Activated T-helper 2 cell treated with anti-CD3 and anti-CD28 coated beads, Interferon-gamma antibody, Interleukin-2, Interleukin-4, amounts not matched to agents 10 μg/mL and 5 μg/mL and 100 μg/mL, durations not matched to agents 14 hours and 24 hours and 36 hours (primary cell): Measurements from ENCODE around the gene ZDHHC24. TPM values are rescaled to one million over a fixed set of nuclear protein-coding genes. Genes with fewer than 3 reads are reported as not detected.

Experiments used
- DNase-seq: peaks from one replicate; pipeline ENCODE4 v3.0.0; 2021; ENCODE audit warnings: low spot score
- H3K27ac Mint-ChIP-seq: one replicate; pipeline ENCODE4 v1.8.0; 2021; ENCODE audit warnings: mixed read lengths
- H3K27me3 Mint-ChIP-seq: one replicate; pipeline ENCODE4 v1.8.0; 2021; ENCODE audit warnings: low read depth, mixed read lengths
- H3K36me3 Mint-ChIP-seq: one replicate; pipeline ENCODE4 v1.8.0; 2021; ENCODE audit warnings: low read depth, mixed read lengths
- H3K4me1 Mint-ChIP-seq: one replicate; pipeline ENCODE4 v1.8.0; 2021; ENCODE audit warnings: low read depth, mixed read lengths
- H3K4me3 Mint-ChIP-seq: one replicate; pipeline ENCODE4 v1.8.0; 2021; ENCODE audit warnings: low read depth, mild to moderate bottlenecking, moderate library complexity, mixed read lengths
- H3K9me3 Mint-ChIP-seq: one replicate; pipeline ENCODE4 v1.8.0; 2021; ENCODE audit warnings: mixed read lengths
- intact Hi-C: fragments of 100-400 bp; cut with micrococcal nuclease; formaldehyde crosslinking; loops from one replicate; pipeline ENCODE4 v1.15.1; 2023
- total RNA-seq: library from RNA; stranded (reverse); gene quantifications from 2 replicates; pipeline ENCODE4 v1.2.3, GENCODE V29; 2022

Gene ZDHHC24
- total RNA-seq, 1 donor from 2014 or later, result 14.0 TPM

DNA sequence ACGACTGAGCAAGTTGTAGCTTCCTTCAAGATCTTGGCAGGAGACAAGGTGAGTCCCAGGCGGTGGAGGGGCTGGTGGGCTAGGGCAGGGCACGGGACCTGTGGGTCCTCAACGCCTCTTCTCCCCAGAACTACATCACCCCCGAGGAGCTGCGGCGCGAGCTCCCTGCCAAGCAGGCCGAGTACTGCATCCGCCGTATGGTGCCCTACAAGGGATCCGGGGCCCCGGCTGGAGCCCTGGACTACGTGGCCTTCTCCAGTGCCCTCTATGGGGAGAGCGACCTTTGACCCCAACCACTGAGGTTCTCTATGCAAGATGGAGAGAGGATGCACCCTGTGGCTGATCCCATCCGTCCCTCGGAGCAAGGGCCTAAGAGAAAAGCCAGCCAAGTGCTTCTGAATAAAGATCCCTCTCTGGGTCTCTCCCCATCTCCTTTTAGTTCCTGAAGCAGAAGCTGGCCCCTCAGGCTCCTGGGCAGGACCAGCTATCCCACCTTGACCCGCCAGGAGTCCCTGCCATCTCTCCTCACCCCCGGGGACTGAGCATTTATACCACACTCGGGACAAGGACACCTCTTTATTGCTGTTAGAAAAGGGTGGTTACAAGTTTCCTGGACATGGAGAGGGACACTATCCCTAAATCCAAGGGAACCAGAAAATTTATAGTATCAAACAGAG lies 17.2 kb upstream of the ZDHHC24 start:
- intact Hi-C loops, result loop anchor here (10.0 kb wide), 1 partner anchor 272 kb away; no protein-coding TSS in a partner anchor
- H3K4me3 Mint-ChIP-seq, result no peak overlapping the region
- H3K4me1 Mint-ChIP-seq, result no peaks in the 10 kb centered on the region

DNA sequence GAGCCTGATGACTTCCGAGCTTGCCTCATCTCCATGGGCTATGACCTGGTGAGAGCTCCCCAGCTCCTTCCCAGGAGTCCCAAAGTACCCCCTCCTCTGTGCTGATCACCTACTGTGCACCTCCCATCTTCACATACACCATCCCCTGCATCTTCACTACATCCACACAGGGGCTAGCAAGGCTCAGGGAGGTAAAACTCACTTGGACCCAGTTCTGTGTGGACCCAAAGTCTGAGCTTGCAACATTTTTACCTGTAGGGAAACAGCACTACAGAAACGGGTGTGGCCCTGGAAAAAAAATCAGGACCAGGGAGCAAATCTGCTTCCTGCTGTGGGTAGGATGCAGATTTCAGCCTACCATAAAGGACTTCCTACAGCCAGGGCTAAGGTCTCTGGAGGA lies 16.4 kb upstream of the ZDHHC24 start:
- Mint-ChIP-seq H3K4me3 (no peak overlapping the region), H3K4me1 (no peaks in the 10 kb centered on the region), H3K27ac (no peak overlapping the region), H3K9me3 (no peaks in the 10 kb centered on the region), H3K36me3 (no peaks in the 10 kb centered on the region), H3K27me3 (peaks cover 13% of the 10 kb centered on the region)
- intact Hi-C loops, result loop anchor here (10.0 kb wide), 1 partner anchor 273 kb away; no protein-coding TSS in a partner anchor
- no peak for DNase-seq

More for the DNA sequence above, 17.2 kb upstream of the ZDHHC24 start:
- Mint-ChIP-seq H3K9me3 (no peaks in the 10 kb centered on the region), H3K36me3 (no peaks in the 10 kb centered on the region), H3K27me3 (peaks cover 15% of the 10 kb centered on the region), H3K27ac (no peak overlapping the region)
- no peak for DNase-seq

DNA sequence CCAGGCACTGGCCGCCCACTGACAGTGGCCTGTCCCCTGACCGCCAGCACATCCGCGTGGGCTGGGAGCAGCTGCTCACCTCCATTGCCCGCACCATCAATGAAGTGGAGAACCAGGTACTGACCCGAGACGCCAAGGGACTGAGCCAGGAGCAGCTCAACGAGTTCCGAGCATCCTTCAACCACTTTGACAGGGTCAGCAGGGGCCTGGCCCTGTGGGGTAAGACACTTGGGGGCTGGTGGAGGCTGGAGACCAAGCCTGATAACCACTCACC lies 16.1 kb upstream of the ZDHHC24 start:
- Mint-ChIP-seq H3K4me3 (no peak overlapping the region), H3K4me1 (no peaks in the 10 kb centered on the region)

DNA sequence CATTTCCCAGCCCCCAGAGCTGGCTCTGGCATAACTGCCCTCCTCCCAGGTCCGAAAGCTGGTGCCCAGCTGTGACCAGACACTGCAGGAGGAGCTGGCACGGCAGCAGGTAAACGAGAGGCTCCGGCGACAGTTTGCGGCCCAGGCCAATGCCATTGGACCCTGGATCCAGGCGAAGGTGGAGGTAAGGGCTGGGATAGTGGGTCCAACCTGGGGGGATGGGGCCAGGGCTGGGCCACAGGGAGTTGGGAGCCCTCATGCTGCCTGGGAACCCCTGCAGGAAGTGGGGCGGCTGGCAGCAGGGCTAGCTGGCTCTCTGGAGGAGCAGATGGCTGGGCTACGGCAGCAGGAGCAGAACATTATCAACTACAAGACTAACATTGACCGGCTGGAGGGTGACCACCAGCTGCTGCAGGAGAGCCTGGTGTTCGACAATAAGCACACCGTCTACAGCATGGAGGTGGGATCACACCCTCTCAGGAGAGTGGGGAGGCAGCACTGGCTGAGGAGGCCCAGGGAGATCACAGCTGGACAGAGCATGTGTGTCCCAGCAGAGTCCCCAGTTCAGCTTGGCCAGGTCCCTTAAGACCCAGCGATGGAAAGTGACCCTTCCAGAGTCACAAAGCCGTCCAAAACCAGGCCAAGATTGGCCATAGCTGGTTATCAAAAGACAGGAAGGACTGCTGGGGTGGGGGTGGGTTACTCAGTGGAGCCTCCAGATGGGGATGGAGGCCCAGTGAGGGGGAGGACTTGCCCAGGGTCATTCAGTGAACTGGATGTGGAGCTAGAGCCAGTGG lies 15.5 kb upstream of the ZDHHC24 start:
- peaks cover 10% of the 10 kb centered on the region for H3K27me3 Mint-ChIP-seq
- H3K4me3 Mint-ChIP-seq, result no peak overlapping the region
- H3K4me1 Mint-ChIP-seq, result no peaks in the 10 kb centered on the region
- DNase-seq, result no peak
- H3K36me3 Mint-ChIP-seq, result no peaks in the 10 kb centered on the region
- no peaks in the 10 kb centered on the region for H3K9me3 Mint-ChIP-seq
- intact Hi-C loops, result loop anchor here (10.0 kb wide), 1 partner anchor 273 kb away; no protein-coding TSS in a partner anchor
- H3K27ac Mint-ChIP-seq, result no peak overlapping the region

More for the DNA sequence above, 16.1 kb upstream of the ZDHHC24 start:
- no peak for DNase-seq
- Mint-ChIP-seq H3K27ac (no peak overlapping the region), H3K27me3 (peaks cover 12% of the 10 kb centered on the region), H3K9me3 (no peaks in the 10 kb centered on the region), H3K36me3 (no peaks in the 10 kb centered on the region)
- intact Hi-C loops, result loop anchor here (10.0 kb wide), 1 partner anchor 273 kb away; no protein-coding TSS in a partner anchor

DNA sequence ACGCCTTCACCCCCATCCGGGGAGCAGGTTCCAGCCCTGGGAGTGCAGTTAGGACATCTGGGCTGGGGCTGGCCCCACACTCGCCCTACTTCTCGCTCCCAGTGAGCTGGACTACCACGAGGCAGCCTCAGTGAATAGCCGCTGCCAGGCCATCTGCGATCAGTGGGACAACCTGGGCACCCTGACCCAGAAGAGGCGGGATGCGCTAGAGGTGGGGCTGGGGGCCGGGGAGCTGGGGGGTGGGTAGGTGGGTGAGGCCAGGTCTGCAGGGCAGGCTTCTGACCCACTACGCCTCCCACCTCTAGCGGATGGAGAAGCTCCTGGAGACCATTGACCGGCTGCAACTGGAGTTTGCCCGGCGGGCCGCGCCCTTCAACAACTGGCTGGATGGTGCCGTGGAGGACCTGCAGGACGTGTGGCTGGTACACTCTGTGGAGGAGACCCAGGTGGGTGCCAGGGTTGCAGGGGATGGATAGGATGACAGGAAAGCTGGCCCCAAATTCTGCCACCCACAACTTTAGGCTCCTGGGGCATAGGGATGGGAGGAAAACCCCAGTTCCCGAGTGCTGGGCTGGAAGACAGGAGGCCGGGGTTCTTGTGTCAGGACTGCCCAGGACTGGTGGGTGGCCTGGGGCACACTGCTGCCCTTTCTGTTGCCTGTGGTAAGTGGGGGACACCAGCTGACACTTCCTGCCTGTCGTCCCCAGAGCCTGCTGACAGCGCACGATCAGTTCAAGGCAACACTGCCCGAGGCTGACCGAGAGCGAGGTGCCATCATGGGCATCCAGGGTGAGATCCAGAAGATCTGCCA lies 14.2 kb upstream of the ZDHHC24 start:
- intact Hi-C loops, result loop anchor here (10.0 kb wide), 1 partner anchor 275 kb away; no protein-coding TSS in a partner anchor
- H3K36me3 Mint-ChIP-seq, result no peaks in the 10 kb centered on the region
- no peak overlapping the region for H3K27ac Mint-ChIP-seq
- no peaks in the 10 kb centered on the region for H3K4me1 Mint-ChIP-seq
- H3K4me3 Mint-ChIP-seq, result no peak overlapping the region
- no peaks in the 10 kb centered on the region for H3K9me3 Mint-ChIP-seq
- no peak for DNase-seq
- H3K27me3 Mint-ChIP-seq, result peaks cover 6% of the 10 kb centered on the region

DNA sequence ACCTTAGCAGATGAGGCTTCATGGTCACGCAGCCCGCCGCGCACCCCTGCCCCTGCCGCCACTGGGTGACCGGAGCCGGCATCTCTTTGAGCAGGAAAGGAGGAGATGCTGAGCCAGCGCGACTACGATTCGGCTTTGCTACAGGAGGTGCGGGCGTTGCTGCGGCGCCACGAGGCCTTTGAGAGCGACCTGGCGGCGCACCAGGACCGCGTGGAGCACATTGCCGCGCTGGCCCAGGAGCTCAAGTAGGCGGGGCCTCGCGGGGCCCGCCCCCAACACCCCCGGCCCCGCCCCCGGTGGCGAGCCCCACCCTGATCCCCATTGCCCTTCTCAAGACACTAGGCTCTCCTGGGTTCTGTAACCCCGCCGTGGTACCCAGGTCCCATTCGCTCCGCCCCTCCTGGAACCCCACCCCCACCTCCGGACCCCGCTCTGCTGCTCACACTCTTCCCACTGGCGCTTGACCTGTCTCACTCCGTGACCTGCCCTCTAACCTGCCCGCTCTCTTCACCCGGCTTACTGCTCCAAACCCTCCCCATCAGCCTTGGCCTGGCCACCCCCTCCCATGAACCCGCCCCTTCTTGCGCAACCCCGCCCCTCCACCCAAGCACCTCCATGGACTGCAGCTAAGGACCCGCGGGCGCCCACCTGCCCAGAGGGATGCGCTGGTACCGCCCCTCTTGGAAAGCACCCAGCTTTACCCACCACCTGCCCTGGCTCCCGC lies 13.5 kb upstream of the ZDHHC24 start:
- H3K4me1 Mint-ChIP-seq, result no peaks in the 10 kb centered on the region
- H3K9me3 Mint-ChIP-seq, result no peaks in the 10 kb centered on the region
- no peak overlapping the region for H3K27ac Mint-ChIP-seq
- intact Hi-C loops, result no loop called here
- DNase-seq, result no peak
- H3K4me3 Mint-ChIP-seq, result no peak overlapping the region
- H3K36me3 Mint-ChIP-seq, result no peaks in the 10 kb centered on the region
- H3K27me3 Mint-ChIP-seq, result peaks cover 6% of the 10 kb centered on the region

DNA sequence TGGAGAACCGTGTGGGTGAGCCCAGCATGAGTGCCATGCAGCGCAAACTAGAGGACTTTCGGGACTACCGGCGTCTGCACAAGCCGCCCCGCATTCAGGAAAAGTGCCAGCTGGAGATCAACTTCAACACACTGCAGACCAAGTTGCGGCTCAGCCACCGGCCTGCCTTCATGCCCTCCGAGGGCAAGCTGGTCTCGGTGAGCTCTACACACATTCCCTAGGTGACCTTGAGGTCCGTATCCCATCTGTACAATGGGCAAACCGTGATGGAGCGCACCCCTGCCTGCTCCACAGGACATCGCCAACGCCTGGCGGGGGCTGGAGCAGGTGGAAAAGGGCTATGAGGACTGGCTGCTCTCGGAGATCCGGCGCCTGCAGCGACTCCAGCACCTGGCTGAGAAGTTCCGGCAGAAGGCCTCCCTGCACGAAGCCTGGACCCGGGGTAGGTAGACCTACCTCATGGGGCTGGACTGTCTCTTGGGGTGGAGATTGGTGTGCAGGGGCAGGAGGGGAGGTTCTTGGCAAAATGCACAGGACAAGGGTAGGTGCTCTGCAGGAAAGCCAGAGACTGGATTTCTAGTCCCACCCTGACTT lies 12.0 kb upstream of the ZDHHC24 start:
- no peak overlapping the region for H3K4me3 Mint-ChIP-seq
- no peaks in the 10 kb centered on the region for H3K4me1 Mint-ChIP-seq
- no peaks in the 10 kb centered on the region for H3K9me3 Mint-ChIP-seq
- intact Hi-C loops, result no loop called here
- H3K27ac Mint-ChIP-seq, result no peak overlapping the region
- DNase-seq, result no peak
- no peaks in the 10 kb centered on the region for H3K36me3 Mint-ChIP-seq
- peaks cover 6% of the 10 kb centered on the region for H3K27me3 Mint-ChIP-seq

DNA sequence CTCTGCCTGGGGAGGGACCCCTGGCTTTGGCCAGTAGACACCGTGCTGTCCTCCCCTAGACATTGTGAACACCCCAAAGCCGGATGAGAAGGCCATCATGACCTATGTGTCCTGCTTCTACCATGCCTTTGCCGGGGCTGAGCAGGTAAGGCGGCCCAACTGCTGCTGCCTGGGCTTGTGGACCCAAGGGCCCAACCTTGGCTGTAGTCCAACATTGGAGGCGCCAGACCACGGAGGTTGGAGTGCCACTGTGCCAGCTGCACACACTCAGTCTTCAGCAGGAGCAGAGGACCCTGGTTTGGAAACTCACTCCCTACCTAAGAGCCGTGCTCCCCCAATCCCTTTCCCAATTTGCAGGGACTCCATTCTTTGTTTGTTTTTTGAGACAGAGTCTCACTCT lies 10.2 kb upstream of the ZDHHC24 start:
- intact Hi-C loops, result no loop called here
- no peaks in the 10 kb centered on the region for H3K36me3 Mint-ChIP-seq

DNA sequence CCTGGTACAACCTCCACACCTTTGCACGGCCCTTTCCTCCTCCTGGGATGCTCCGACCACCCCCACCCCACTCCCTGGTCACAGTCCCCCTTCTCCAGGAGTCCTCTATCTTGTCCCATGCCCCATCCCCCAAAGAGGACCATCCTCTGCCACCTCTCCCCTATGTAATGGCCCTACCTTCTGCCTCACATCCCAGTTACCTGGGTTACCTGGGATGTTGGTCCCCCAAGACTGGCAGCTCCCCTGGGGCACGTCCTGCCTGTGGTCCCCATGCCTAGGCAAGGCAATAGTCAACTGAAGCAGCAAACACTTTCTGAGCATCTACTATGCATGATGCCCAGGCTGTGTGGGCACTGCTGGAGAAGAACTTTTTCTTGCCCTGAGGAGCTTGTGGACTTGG lies 9.6 kb upstream of the ZDHHC24 start:
- Mint-ChIP-seq H3K27ac (no peak overlapping the region), H3K9me3 (no peaks in the 10 kb centered on the region), H3K4me1 (no peaks in the 10 kb centered on the region), H3K36me3 (no peaks in the 10 kb centered on the region), H3K4me3 (no peak overlapping the region), H3K27me3 (peaks cover 6% of the 10 kb centered on the region)
- DNase-seq, result no peak
- intact Hi-C loops, result no loop called here

More for the DNA sequence above, 10.2 kb upstream of the ZDHHC24 start:
- Mint-ChIP-seq H3K4me1 (no peaks in the 10 kb centered on the region), H3K9me3 (no peaks in the 10 kb centered on the region), H3K27me3 (peaks cover 6% of the 10 kb centered on the region), H3K27ac (no peak overlapping the region), H3K4me3 (no peak overlapping the region)
- DNase-seq, result no peak

DNA sequence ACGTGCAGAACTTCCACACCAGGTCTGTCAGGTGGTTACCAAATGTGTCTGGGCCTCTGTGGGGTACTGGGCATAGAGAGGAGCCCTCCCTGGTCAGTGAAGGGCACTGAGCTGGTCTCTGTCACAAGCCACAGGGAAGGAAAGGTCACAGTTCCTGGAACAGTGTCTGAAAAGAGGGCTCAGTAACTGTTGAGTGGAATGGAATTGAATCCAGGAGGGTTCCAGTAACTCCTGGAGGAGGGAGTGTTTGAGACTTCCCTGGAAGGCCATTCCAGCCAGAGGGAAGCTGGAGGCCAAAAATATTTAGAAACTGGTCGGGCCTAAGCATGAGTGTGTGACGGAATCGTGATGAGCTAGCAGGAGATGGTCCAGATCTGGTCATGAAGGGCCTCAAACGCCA lies 8.8 kb upstream of the ZDHHC24 start:
- Mint-ChIP-seq H3K36me3 (no peaks in the 10 kb centered on the region), H3K9me3 (no peaks in the 10 kb centered on the region), H3K4me3 (no peak overlapping the region), H3K27me3 (peaks cover 11% of the 10 kb centered on the region), H3K4me1 (no peaks in the 10 kb centered on the region), H3K27ac (no peak overlapping the region)
- intact Hi-C loops, result no loop called here
- DNase-seq, result no peak

DNA sequence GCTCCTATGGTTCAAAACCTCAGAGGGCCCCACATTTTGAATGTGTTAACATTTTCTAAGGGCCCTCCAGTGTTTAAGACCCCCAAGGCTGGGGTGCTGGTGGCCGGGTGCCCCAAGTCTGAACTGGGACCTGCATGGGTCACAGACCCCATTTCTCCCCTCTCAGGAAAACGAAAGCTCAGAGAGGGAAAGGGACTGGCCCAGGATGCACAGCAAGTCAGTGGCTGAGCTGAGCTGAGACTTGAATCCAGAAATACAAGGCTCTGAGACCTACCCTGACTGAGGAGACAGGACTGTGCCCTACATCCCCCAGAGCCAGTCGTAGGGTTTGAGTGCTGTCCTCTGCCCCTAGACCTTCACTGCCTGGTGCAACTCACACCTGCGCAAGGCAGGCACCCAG lies 5.0 kb upstream of the ZDHHC24 start:
- no peak overlapping the region for H3K27ac Mint-ChIP-seq
- H3K4me1 Mint-ChIP-seq, result peaks cover 1% of the 10 kb centered on the region
- H3K27me3 Mint-ChIP-seq, result peaks cover 15% of the 10 kb centered on the region

DNA sequence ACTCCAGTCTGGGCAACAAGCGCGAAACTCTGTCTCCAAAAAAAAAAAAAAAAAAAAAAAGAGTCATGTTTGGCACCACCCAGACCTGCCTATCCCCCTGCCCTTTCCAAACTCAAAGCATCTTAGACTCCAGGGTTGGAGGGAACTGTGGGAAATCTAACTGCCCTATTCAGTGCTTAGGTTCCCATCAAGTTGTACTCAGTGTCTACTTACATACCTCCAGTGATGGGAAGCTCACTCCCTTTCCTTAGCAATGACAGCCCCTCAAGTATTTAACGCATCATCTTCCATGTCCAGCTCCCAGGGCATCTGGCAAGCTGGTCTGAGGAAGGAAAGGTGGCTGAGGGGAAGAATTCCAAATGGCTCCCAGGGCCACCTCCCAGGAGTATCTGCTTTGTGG lies 3.8 kb upstream of the ZDHHC24 start:
- Mint-ChIP-seq H3K27me3 (peaks cover 15% of the 10 kb centered on the region), H3K4me3 (no peak overlapping the region), H3K36me3 (no peaks in the 10 kb centered on the region), H3K9me3 (no peaks in the 10 kb centered on the region), H3K4me1 (peaks cover 4% of the 10 kb centered on the region), H3K27ac (no peak overlapping the region)
- DNase-seq, result no peak
- intact Hi-C loops, result no loop called here

More for the DNA sequence above, 5.0 kb upstream of the ZDHHC24 start:
- Mint-ChIP-seq H3K4me3 (no peak overlapping the region), H3K36me3 (no peaks in the 10 kb centered on the region), H3K9me3 (no peaks in the 10 kb centered on the region)
- no peak for DNase-seq
- intact Hi-C loops, result no loop called here
